HG03103 (cell line): ENCODE results near the gene CTRL.
"Not testable (repeated sequence)": the region's sequence is repeated elsewhere in the genome, so short reads cannot be mapped to it uniquely, and the experiment has no call there.

Experiments used
- ATAC-seq: cut with Tn5 transposase; IDR thresholded peaks from one replicate; pipeline ENCODE4 v1.9.1; 2021; ENCODE audit warnings: low read depth; ENCODE audit not compliant: unreplicated experiment

The CTRL gene

GRCh38 chr16:67931712-67932461 lies at the start of gene CTRL:
Gene CTRL, minus strand, starts transcription at chr16:67931862. Its CDS starts 10 bp downstream, at chr16:67931852.
- ATAC-seq: no peak

GRCh38 chr16:67979955-67980678 lies 48.5 kb upstream of the CTRL start, which contains the start of gene DPEP3:
Gene DPEP3, minus strand, starts transcription at chr16:67980499. Its CDS starts 119 bp downstream, at chr16:67980380.
- ATAC-seq: no peak

- ATAC-seq: no peak
Observed at GRCh38 chr16:67977469-67978227, 46.0 kb upstream of the CTRL start.

GRCh38 chr16:67977005-67977404 lies 45.3 kb upstream of the CTRL start:
- no peak for ATAC-seq

- no peak for ATAC-seq
Observed at GRCh38 chr16:67976205-67976604, 44.5 kb upstream of the CTRL start.

GRCh38 chr16:67975321-67976105 lies 43.9 kb upstream of the CTRL start:
- ATAC-seq: no peak

- not testable (repeated sequence) for ATAC-seq
Observed at GRCh38 chr16:67972285-67972684, 40.6 kb upstream of the CTRL start.

GRCh38 chr16:67971111-67971510 lies 39.4 kb upstream of the CTRL start:
- ATAC-seq: no peak

- no peak for ATAC-seq
Observed at GRCh38 chr16:67969254-67970039, 37.8 kb upstream of the CTRL start.

- peak; percentile 56 for ATAC-seq
Observed at GRCh38 chr16:67968400-67969253, 37.0 kb upstream of the CTRL start, which contains the start of gene SLC12A4. Gene SLC12A4, minus strand, starts transcription at chr16:67968637. Its CDS starts 84 bp downstream, at chr16:67968553.

- peak; percentile 23 for ATAC-seq
Observed at GRCh38 chr16:67967958-67968399, 36.3 kb upstream of the CTRL start.

GRCh38 chr16:67967183-67967957 lies 35.7 kb upstream of the CTRL start:
- ATAC-seq: no peak

GRCh38 chr16:67966549-67967182 lies 35.0 kb upstream of the CTRL start:
- ATAC-seq: no peak

GRCh38 chr16:67965668-67966548 lies 34.2 kb upstream of the CTRL start:
- no peak for ATAC-seq

- ATAC-seq: no peak
Observed at GRCh38 chr16:67964477-67965131, 32.9 kb upstream of the CTRL start.
